Thyroid gland (tissue), 4 donors: Measurements from ENCODE around the gene C10orf120.

Experiments used
- POLR2A ChIP-seq, 2 donors: fragments of 450-650 bp; IDR thresholded peaks; one replicate each; pipeline ENCODE4 v1.6.1; 2017; ENCODE audit warnings: antibody characterized with exemption in 2 of 2, mild to moderate bottlenecking in 2 of 2, moderate library complexity in 1 of 2
- TF ChIP-seq, protein P1 (sequence below), 6 experiments: fragments of 200-600 bp in 3 of 6; fragments of 450-650 bp in 3 of 6; sonication (generic) in 3 of 6; IDR thresholded peaks; one replicate each; pipeline ENCODE4 v1.5.1; 2016 to 2019; ENCODE audit warnings: antibody characterized with exemption in 6 of 6, mild to moderate bottlenecking in 2 of 6, inconsistent platforms in 1 of 6, moderate library complexity in 1 of 6

DNA sequence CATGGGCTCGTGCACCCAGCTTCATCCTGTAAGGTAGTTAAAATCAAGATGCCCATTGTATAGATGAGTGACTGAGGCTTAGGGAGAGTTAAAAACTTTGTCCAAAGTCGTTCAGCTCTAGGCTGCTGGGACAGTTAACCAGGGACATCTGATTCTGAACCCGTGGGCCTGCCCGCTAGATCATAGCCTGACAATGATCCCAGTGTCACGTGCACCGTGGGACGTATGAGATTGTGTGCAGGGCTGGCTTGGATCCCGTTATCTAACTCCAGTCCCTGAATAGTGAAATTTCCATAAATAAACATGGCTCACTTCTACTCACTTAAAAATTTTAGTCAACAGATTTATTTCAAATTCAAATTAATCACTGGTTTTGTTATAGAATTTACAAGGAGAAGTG is 24.9 kb downstream of the C10orf120 start:
- TF ChIP-seq POLR2A (IDR thresholded peaks at IDR 0.05) = no peak
- TF ChIP-seq, protein P1, sequence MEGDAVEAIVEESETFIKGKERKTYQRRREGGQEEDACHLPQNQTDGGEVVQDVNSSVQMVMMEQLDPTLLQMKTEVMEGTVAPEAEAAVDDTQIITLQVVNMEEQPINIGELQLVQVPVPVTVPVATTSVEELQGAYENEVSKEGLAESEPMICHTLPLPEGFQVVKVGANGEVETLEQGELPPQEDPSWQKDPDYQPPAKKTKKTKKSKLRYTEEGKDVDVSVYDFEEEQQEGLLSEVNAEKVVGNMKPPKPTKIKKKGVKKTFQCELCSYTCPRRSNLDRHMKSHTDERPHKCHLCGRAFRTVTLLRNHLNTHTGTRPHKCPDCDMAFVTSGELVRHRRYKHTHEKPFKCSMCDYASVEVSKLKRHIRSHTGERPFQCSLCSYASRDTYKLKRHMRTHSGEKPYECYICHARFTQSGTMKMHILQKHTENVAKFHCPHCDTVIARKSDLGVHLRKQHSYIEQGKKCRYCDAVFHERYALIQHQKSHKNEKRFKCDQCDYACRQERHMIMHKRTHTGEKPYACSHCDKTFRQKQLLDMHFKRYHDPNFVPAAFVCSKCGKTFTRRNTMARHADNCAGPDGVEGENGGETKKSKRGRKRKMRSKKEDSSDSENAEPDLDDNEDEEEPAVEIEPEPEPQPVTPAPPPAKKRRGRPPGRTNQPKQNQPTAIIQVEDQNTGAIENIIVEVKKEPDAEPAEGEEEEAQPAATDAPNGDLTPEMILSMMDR (IDR thresholded peaks at IDR 0.05) = no peak
